Measurements from ENCODE around the gene APBA2. TPM values are rescaled to one million over a fixed set of nuclear protein-coding genes. Genes with fewer than 3 reads are reported as not detected.

APBA2 gene
- total RNA-seq, 1 experiment from 2014 or later, result 11.2 TPM

DNA sequence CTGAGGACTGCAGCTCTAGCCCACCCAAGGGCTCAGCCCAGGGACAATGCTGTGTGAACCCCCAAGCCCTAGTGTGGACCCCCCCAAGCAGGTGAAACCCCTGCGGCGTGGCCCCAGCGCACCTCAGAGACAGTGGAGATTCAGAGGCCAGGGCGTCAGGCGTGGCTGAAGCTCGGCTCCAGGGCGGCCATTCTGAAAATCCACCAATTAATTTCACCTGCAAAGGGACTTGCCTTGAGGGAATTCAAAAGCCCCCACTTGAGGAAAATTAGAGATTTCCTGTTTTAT lies 235.5 kb downstream of the APBA2 start:
- Mint-ChIP-seq H3K4me1 (no peaks in the 10 kb centered on the region; the same call in 1 of the 2 replicates), H3K4me3 (no peak overlapping the region), H3K36me3 (no peaks in the 10 kb centered on the region), H3K27me3 (ENCODE audit: low read depth) (no peaks in the 10 kb centered on the region), H3K9me3 (no peaks in the 10 kb centered on the region), H3K27ac (no peak overlapping the region)
- no peak for TF ChIP-seq SOX15 (CRISPR knock-in tag; IDR thresholded peaks at IDR 0.05)
- TF ChIP-seq ATF2 (CRISPR knock-in tag; IDR thresholded peaks at IDR 0.05; ENCODE audit: borderline replicate concordance, low read depth), result no peak
- no peak for TF ChIP-seq GTF2I (CRISPR knock-in tag; conservative IDR thresholded peaks at IDR 0.05)
- TF ChIP-seq ZNF532 (CRISPR knock-in tag; IDR thresholded peaks at IDR 0.05; ENCODE audit: borderline replicate concordance), result no peak
- no peak for TF ChIP-seq JAZF1 (CRISPR knock-in tag; IDR thresholded peaks at IDR 0.05)
- TF ChIP-seq, protein P1, sequence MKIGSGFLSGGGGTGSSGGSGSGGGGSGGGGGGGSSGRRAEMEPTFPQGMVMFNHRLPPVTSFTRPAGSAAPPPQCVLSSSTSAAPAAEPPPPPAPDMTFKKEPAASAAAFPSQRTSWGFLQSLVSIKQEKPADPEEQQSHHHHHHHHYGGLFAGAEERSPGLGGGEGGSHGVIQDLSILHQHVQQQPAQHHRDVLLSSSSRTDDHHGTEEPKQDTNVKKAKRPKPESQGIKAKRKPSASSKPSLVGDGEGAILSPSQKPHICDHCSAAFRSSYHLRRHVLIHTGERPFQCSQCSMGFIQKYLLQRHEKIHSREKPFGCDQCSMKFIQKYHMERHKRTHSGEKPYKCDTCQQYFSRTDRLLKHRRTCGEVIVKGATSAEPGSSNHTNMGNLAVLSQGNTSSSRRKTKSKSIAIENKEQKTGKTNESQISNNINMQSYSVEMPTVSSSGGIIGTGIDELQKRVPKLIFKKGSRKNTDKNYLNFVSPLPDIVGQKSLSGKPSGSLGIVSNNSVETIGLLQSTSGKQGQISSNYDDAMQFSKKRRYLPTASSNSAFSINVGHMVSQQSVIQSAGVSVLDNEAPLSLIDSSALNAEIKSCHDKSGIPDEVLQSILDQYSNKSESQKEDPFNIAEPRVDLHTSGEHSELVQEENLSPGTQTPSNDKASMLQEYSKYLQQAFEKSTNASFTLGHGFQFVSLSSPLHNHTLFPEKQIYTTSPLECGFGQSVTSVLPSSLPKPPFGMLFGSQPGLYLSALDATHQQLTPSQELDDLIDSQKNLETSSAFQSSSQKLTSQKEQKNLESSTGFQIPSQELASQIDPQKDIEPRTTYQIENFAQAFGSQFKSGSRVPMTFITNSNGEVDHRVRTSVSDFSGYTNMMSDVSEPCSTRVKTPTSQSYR (CRISPR knock-in tag; IDR thresholded peaks at IDR 0.05), result no peak
- TF ChIP-seq ZNF416 (CRISPR knock-in tag; IDR thresholded peaks at IDR 0.05), result no peak
- TF ChIP-seq MXD4 (CRISPR knock-in tag; IDR thresholded peaks at IDR 0.05; ENCODE audit: borderline replicate concordance), result no peak
- no peak for TF ChIP-seq OVOL2 (CRISPR knock-in tag; IDR thresholded peaks at IDR 0.05; ENCODE audit: borderline replicate concordance)
- TF ChIP-seq, protein P2, sequence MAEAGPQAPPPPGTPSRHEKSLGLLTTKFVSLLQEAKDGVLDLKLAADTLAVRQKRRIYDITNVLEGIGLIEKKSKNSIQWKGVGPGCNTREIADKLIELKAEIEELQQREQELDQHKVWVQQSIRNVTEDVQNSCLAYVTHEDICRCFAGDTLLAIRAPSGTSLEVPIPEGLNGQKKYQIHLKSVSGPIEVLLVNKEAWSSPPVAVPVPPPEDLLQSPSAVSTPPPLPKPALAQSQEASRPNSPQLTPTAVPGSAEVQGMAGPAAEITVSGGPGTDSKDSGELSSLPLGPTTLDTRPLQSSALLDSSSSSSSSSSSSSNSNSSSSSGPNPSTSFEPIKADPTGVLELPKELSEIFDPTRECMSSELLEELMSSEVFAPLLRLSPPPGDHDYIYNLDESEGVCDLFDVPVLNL (CRISPR knock-in tag; IDR thresholded peaks at IDR 0.05; ENCODE audit: borderline replicate concordance, low read depth), result no peak
- no peak for TF ChIP-seq RORB (CRISPR knock-in tag; IDR thresholded peaks at IDR 0.05)
- TF ChIP-seq ARID4B (CRISPR knock-in tag; IDR thresholded peaks at IDR 0.05; ENCODE audit: borderline replicate concordance), result no peak
- TF ChIP-seq NFYB (CRISPR knock-in tag; conservative IDR thresholded peaks at IDR 0.05; ENCODE audit: low read depth), result no peak
- TF ChIP-seq ATF3 (CRISPR knock-in tag; conservative IDR thresholded peaks at IDR 0.05), result no peak
- TF ChIP-seq HMGXB4 (CRISPR knock-in tag; IDR thresholded peaks at IDR 0.05), result no peak
- no peak for TF ChIP-seq ZBTB43 (CRISPR knock-in tag; IDR thresholded peaks at IDR 0.05)
- no peak for TF ChIP-seq CBFB (CRISPR knock-in tag; IDR thresholded peaks at IDR 0.05; ENCODE audit: low read depth)
- no peak for TF ChIP-seq PREB (CRISPR knock-in tag; IDR thresholded peaks at IDR 0.05; ENCODE audit: borderline replicate concordance)
- TF ChIP-seq ESRRA (CRISPR knock-in tag; IDR thresholded peaks at IDR 0.05; ENCODE audit: borderline replicate concordance), result no peak
- no peak for ATAC-seq
- ChIA-PET POLR2A (no interaction called here), CTCF (interaction anchor here (1.2 to 12.5 kb wide), 3 partner anchors 17 to 103 kb away, joined by 3 to 196 read pairs (median 31); no protein-coding TSS in a partner anchor)
- no peak for DNase-seq (ENCODE audit: low spot score)
